ENCODE results near the gene ALCAM.
"Not testable (repeated sequence)": the region's sequence is repeated elsewhere in the genome, so short reads cannot be mapped to it uniquely, and the experiment has no call there.

Gene ALCAM

GRCh38 chr3:105392598-105392997 is 25.9 kb downstream of the ALCAM start:
- not testable (repeated sequence) for DNase-seq

GRCh38 chr3:105394177-105394576 is 27.5 kb downstream of the ALCAM start:
- no peak for DNase-seq

GRCh38 chr3:105397974-105398373 is 31.3 kb downstream of the ALCAM start:
- no peak for DNase-seq

GRCh38 chr3:105398437-105398836 is 31.7 kb downstream of the ALCAM start:
- DNase-seq, result no peak

GRCh38 chr3:105399062-105399461 is 32.4 kb downstream of the ALCAM start:
- no peak for DNase-seq

- DNase-seq, result no peak
These were observed 32.9 kb downstream of the ALCAM start for GRCh38 chr3:105399611-105400010.

GRCh38 chr3:105401254-105401653 is 34.5 kb downstream of the ALCAM start:
- DNase-seq, result no peak

GRCh38 chr3:105401691-105402149 is 35.0 kb downstream of the ALCAM start:
- DNase-seq, result no peak

- no peak for DNase-seq
These were observed 35.6 kb downstream of the ALCAM start for GRCh38 chr3:105402287-105402801.

- not testable (repeated sequence) for DNase-seq
These were observed 36.3 kb downstream of the ALCAM start for GRCh38 chr3:105403034-105403433.

- no peak for DNase-seq
These were observed 39.6 kb downstream of the ALCAM start for GRCh38 chr3:105406268-105406667.

- no peak for DNase-seq
These were observed 42.7 kb downstream of the ALCAM start for GRCh38 chr3:105409364-105409763.

GRCh38 chr3:105413343-105413887 is 46.7 kb downstream of the ALCAM start:
- no peak for DNase-seq

GRCh38 chr3:105414841-105415240 is 48.1 kb downstream of the ALCAM start:
- DNase-seq, result no peak

GRCh38 chr3:105415951-105416350 is 49.2 kb downstream of the ALCAM start:
- no peak for DNase-seq

- no peak for DNase-seq
These were observed 51.0 kb downstream of the ALCAM start for GRCh38 chr3:105417525-105418289.

GRCh38 chr3:105422645-105423044 is 55.9 kb downstream of the ALCAM start:
- DNase-seq, result no peak

- DNase-seq, result no peak
These were observed 56.7 kb downstream of the ALCAM start for GRCh38 chr3:105423397-105423796.

- DNase-seq, result no peak
These were observed 57.9 kb downstream of the ALCAM start for GRCh38 chr3:105424412-105425152.

- DNase-seq, result no peak
These were observed 58.4 kb downstream of the ALCAM start for GRCh38 chr3:105425153-105425502.

- no peak for DNase-seq
These were observed 60.6 kb downstream of the ALCAM start for GRCh38 chr3:105427332-105427731.

GRCh38 chr3:105429034-105429762 is 62.5 kb downstream of the ALCAM start:
- DNase-seq, result no peak

- no peak for DNase-seq
These were observed 63.7 kb downstream of the ALCAM start for GRCh38 chr3:105430455-105430854.

All from activated CD8-positive, alpha-beta memory T cell treated with anti-CD3 and anti-CD28 coated beads, Interleukin-2, amount 50 U/mL, for 4 hours (primary cell).